ENCODE data around the gene ALOX12. TPM values are rescaled to one million over a fixed set of nuclear protein-coding genes. Genes with fewer than 3 reads are reported as not detected.
A peak's percentile ranks its signal among the peaks of the same experiment; 100 is the strongest.

ALOX12 gene
- total RNA-seq, 1 experiment from 2014 or later, result not detected

DNA sequence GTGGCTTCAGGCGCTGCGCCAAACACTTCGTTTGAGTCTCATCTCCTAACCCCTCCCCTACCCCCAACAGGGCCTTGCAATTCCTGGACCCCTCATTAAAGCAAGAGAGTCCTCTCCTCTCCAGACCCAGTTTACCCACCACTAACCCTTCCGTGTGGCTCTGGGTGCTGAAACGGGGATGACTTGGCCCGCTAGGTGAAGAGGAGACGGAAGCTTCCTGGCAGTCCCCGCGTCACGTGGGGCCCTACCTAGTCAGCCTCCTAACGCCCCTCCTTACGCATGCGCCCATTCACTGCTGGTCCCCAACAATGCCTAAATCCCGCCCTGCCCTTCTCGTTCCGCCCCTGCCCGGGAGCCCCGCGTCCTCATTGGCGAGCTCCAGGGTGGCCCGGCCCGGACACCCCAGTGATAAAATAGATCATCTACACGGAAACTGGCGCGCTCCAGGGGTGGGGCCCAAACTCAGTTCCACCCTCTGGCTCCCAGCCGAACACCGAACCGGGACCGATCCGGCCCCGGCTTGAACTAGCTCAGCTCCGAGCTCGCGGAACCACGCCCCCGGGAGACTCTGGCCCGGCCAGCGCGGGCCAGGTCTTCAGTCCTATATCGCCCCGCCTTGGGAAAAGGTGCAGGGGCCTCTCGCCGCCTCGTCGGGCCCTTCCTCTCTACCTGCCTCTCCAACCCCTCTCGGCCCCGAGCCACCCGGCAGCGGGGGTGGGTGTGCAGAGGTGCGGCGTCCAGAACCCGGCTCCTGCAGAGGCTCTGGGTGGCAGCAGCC lies 39.9 kb downstream of the ALOX12 start, which contains the start of gene SLC16A13:
TSS of gene SLC16A13 (plus strand) at position 425 of the 778 bp plus-strand sequence. CDS start 368 bp downstream, outside the sequence.
- 0 out of 2 replicates have a peak, but pooled peaks cover 4% of the 10 kb centered on the region for H3K79me2 ChIP-seq (ENCODE audit: insufficient read depth, low read length)
- peak within 1 kb of the TSS; percentile 92 for H3K4me2 ChIP-seq (ENCODE audit: low read length)
- DNase-seq (ENCODE audit: low read depth, low spot score) (peak; percentile 94), ATAC-seq (peak; percentile 96)
- intact Hi-C loops (cut with micrococcal nuclease), result no loop called here
- POLR2A ChIA-PET, result interaction anchor here (0.7 to 1.2 kb wide), 6 partner anchors 10 to 366 kb away, joined by 3 to 8 read pairs (median 4); partner anchors contain the start of gene RNASEK
- H3K9me3 ChIP-seq (ENCODE audit: control insufficient read depth in 1 of 2, insufficient read depth in 1 of 2, low read depth in 1 of 2, low read length in 2 of 2), result no peaks in the 10 kb centered on the region
- H3K4me1 ChIP-seq (ENCODE audit: control insufficient read depth in 1 of 2, insufficient read depth in 2 of 2, low read length in 2 of 2), result peaks cover 4 to 25% of the 10 kb centered on the region in 2 experiments
- no peaks in the 10 kb centered on the region for H4K20me1 ChIP-seq (ENCODE audit: insufficient read depth)
- no peaks in the 10 kb centered on the region for H3K27me3 ChIP-seq (ENCODE audit: insufficient read depth, low read length)
- H3K9me2 ChIP-seq (ENCODE audit: insufficient read depth), result no peaks in the 10 kb centered on the region
- H2AFZ ChIP-seq (ENCODE audit: low read depth, low read length, poor library complexity, severe bottlenecking), result no peak within 1 kb of the TSS
- CTCF ChIA-PET, result interaction anchor here (0.9 to 1.7 kb wide), 10 partner anchors 10 to 193 kb away, joined by 3 to 26 read pairs (median 5); no protein-coding TSS in a partner anchor
- H3K36me3 ChIP-seq (ENCODE audit: control insufficient read depth in 1 of 2, insufficient read depth in 2 of 2, low read length in 2 of 2), result no peaks in the 10 kb centered on the region
- RAD21 ChIA-PET (ENCODE audit: low non-redundant PET in 1 of 2, low total read pairs in 2 of 2, uncharacterized antibody in 2 of 2, unreplicated experiment in 2 of 2), result interaction anchor here (0.6 to 1.0 kb wide), 3 partner anchors 10 to 130 kb away, joined by 3 to 4 read pairs (median 3); no protein-coding TSS in a partner anchor
- peak within 1 kb of the TSS; percentile 75 for H3K9ac ChIP-seq (ENCODE audit: low read length)
- peak within 1 kb of the TSS; percentile 60 to 78 for H3K4me3 ChIP-seq (replicated peaks in 1 of 2; ENCODE audit: low read depth in 1 of 2, low read length in 2 of 2)
- H3K27ac ChIP-seq (ENCODE audit: low read depth, low read length), result peak within 1 kb of the TSS; percentile 99
- TF ChIP-seq TCF7L2 (IDR thresholded peaks at IDR 0.05; ENCODE audit: borderline replicate concordance, extremely low read depth, insufficient read depth, insufficient read length), result no peak
- no peak for TF ChIP-seq EGR1 (IDR thresholded peaks at IDR 0.05; ENCODE audit: low read depth)
- TF ChIP-seq, protein P1, sequence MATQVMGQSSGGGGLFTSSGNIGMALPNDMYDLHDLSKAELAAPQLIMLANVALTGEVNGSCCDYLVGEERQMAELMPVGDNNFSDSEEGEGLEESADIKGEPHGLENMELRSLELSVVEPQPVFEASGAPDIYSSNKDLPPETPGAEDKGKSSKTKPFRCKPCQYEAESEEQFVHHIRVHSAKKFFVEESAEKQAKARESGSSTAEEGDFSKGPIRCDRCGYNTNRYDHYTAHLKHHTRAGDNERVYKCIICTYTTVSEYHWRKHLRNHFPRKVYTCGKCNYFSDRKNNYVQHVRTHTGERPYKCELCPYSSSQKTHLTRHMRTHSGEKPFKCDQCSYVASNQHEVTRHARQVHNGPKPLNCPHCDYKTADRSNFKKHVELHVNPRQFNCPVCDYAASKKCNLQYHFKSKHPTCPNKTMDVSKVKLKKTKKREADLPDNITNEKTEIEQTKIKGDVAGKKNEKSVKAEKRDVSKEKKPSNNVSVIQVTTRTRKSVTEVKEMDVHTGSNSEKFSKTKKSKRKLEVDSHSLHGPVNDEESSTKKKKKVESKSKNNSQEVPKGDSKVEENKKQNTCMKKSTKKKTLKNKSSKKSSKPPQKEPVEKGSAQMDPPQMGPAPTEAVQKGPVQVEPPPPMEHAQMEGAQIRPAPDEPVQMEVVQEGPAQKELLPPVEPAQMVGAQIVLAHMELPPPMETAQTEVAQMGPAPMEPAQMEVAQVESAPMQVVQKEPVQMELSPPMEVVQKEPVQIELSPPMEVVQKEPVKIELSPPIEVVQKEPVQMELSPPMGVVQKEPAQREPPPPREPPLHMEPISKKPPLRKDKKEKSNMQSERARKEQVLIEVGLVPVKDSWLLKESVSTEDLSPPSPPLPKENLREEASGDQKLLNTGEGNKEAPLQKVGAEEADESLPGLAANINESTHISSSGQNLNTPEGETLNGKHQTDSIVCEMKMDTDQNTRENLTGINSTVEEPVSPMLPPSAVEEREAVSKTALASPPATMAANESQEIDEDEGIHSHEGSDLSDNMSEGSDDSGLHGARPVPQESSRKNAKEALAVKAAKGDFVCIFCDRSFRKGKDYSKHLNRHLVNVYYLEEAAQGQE (IDR thresholded peaks at IDR 0.05; ENCODE audit: low read depth), result no peak
- TF ChIP-seq, protein P2, sequence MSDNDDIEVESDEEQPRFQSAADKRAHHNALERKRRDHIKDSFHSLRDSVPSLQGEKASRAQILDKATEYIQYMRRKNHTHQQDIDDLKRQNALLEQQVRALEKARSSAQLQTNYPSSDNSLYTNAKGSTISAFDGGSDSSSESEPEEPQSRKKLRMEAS (IDR thresholded peaks at IDR 0.05), result peak; percentile 86
- peak; percentile 86 for TF ChIP-seq SIN3A (IDR thresholded peaks at IDR 0.05; ENCODE audit: low read depth)
- peak; percentile 89 for TF ChIP-seq POLR2A (IDR thresholded peaks at IDR 0.05; ENCODE audit: borderline replicate concordance, extremely low read depth, insufficient read depth, insufficient read length)
- TF ChIP-seq EZH2 (IDR thresholded peaks at IDR 0.05), result no peak
- TF ChIP-seq YY1 (IDR thresholded peaks at IDR 0.05; ENCODE audit: extremely low read depth, insufficient replicate concordance, low read depth, low read length), result peak; percentile 22
- TF ChIP-seq ZFX (IDR thresholded peaks at IDR 0.05), result no peak; the same call in none of the 2 replicates
- TF ChIP-seq SP1 (IDR thresholded peaks at IDR 0.05; ENCODE audit: low read depth), result no peak
- no peak for TF ChIP-seq EZH2phosphoT487 (IDR thresholded peaks at IDR 0.05; ENCODE audit: borderline replicate concordance)
- TF ChIP-seq POLR2AphosphoS5 (IDR thresholded peaks at IDR 0.05; ENCODE audit: low read depth, low read length), result peak; percentile 94
- TF ChIP-seq FOSL1 (IDR thresholded peaks at IDR 0.05; ENCODE audit: low read depth), result no peak
- no peak for TF ChIP-seq CEBPB (IDR thresholded peaks at IDR 0.05; ENCODE audit: low read depth)
- TF ChIP-seq SRF (IDR thresholded peaks at IDR 0.05; ENCODE audit: low read depth), result no peak
- TF ChIP-seq RAD21 (IDR thresholded peaks at IDR 0.05; ENCODE audit: low read depth), result no peak
- BruUV-seq (replicated peaks), result no TSS peak

Data from HCT116 (cell line).